T-helper 1 cell treated with Interleukin-12 subunit alpha and Interleukin-12 subunit beta and Interleukin-4 antibody, amounts not matched to agents 30 μg/mL and 1 μg/mL, for 36 hours (primary cell): Measurements from ENCODE around the gene ADCY4.
"Not testable (repeated sequence)": the region's sequence is repeated elsewhere in the genome, so short reads cannot be mapped to it uniquely, and the experiment has no call there.

Experiments
- H3K27ac Mint-ChIP-seq: one replicate; pipeline ENCODE4 v1.8.0; 2021; ENCODE audit warnings: mild to moderate bottlenecking, mixed read lengths
- H3K27me3 Mint-ChIP-seq: one replicate; pipeline ENCODE4 v1.8.0; 2021; ENCODE audit warnings: low read depth, mixed read lengths
- H3K36me3 Mint-ChIP-seq: one replicate; pipeline ENCODE4 v1.8.0; 2021; ENCODE audit warnings: low read depth, mixed read lengths
- H3K4me1 Mint-ChIP-seq: one replicate; pipeline ENCODE4 v1.8.0; 2021; ENCODE audit warnings: low read depth, mixed read lengths
- H3K4me3 Mint-ChIP-seq: one replicate; pipeline ENCODE4 v1.8.0; 2021; ENCODE audit warnings: mild to moderate bottlenecking, moderate library complexity, mixed read lengths
- H3K9me3 Mint-ChIP-seq: one replicate; pipeline ENCODE4 v1.8.0; 2021; ENCODE audit warnings: mixed read lengths

Gene ADCY4

GRCh38 chr14:24356208-24356607, 21.3 kb upstream of the ADCY4 start:
- H3K9me3 Mint-ChIP-seq: peaks cover 3% of the 10 kb centered on the region
- peaks cover 38% of the 10 kb centered on the region for H3K27me3 Mint-ChIP-seq
- H3K36me3 Mint-ChIP-seq: no peaks in the 10 kb centered on the region
- H3K4me3 Mint-ChIP-seq: no peak overlapping the region
- H3K27ac Mint-ChIP-seq: no peak overlapping the region
- H3K4me1 Mint-ChIP-seq: no peaks in the 10 kb centered on the region

GRCh38 chr14:24355009-24355408, 20.1 kb upstream of the ADCY4 start:
- H3K36me3 Mint-ChIP-seq: no peaks in the 10 kb centered on the region
- H3K4me1 Mint-ChIP-seq: no peaks in the 10 kb centered on the region
- peaks cover 43% of the 10 kb centered on the region for H3K27me3 Mint-ChIP-seq
- no peaks in the 10 kb centered on the region for H3K9me3 Mint-ChIP-seq
- no peak overlapping the region for H3K4me3 Mint-ChIP-seq
- H3K27ac Mint-ChIP-seq: no peak overlapping the region

DNA sequence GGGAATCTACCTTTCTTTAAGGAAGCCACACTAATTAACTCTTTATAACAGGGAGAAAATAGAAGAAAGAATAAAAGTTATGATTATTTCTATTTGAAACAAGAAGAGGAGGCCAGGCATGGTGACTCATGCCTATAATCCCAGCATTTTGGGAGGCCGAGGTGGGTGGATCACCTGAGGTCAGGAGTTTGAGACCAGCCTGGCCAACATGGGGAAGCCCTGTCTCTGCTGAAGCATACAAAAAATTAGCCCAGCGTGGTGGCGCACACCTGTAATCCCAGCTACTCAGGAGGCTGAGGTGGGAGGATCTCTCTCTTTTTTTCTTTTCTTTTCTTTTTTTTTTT, 19.6 kb upstream of the ADCY4 start:
- H3K4me3 Mint-ChIP-seq, H3K4me1 Mint-ChIP-seq, H3K9me3 Mint-ChIP-seq, H3K27ac Mint-ChIP-seq, H3K36me3 Mint-ChIP-seq: not testable (repeated sequence)
- peaks cover 44% of the 10 kb centered on the region for H3K27me3 Mint-ChIP-seq

GRCh38 chr14:24353559-24354481, 18.9 kb upstream of the ADCY4 start:
- Mint-ChIP-seq H3K27me3 (peaks cover 49% of the 10 kb centered on the region), H3K4me3 (no peak overlapping the region), H3K36me3 (no peaks in the 10 kb centered on the region), H3K4me1 (no peaks in the 10 kb centered on the region), H3K27ac (no peak overlapping the region), H3K9me3 (no peaks in the 10 kb centered on the region)

- Mint-ChIP-seq H3K9me3 (no peaks in the 10 kb centered on the region), H3K27me3 (peaks cover 57% of the 10 kb centered on the region), H3K4me1 (no peaks in the 10 kb centered on the region), H3K4me3 (no peak overlapping the region), H3K27ac (no peak overlapping the region), H3K36me3 (no peaks in the 10 kb centered on the region)
Measured at GRCh38 chr14:24351517-24351916, 16.6 kb upstream of the ADCY4 start.

DNA sequence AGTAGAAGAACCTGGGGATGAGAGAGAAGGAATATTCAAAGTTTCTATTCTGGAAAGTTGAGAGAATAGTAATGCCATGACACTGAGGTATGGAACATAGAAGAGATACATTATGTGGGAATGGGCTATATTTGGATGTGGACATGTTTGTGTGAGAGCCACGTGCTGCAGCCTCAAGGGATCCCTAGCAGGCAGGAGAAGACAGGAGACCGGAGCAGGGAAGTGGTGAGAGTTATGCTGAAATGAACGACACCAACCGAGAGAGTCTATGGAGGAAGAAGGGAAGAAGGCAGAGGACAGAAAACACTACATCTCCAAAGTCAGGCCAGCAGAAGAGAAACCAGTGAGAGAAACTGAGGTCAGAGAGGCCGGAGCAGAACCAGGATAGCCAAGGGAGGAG, 14.9 kb upstream of the ADCY4 start:
- H3K4me3 Mint-ChIP-seq: no peak overlapping the region
- no peaks in the 10 kb centered on the region for H3K4me1 Mint-ChIP-seq
- no peaks in the 10 kb centered on the region for H3K36me3 Mint-ChIP-seq
- H3K9me3 Mint-ChIP-seq: no peaks in the 10 kb centered on the region
- H3K27me3 Mint-ChIP-seq: peaks cover 67% of the 10 kb centered on the region
- no peak overlapping the region for H3K27ac Mint-ChIP-seq

DNA sequence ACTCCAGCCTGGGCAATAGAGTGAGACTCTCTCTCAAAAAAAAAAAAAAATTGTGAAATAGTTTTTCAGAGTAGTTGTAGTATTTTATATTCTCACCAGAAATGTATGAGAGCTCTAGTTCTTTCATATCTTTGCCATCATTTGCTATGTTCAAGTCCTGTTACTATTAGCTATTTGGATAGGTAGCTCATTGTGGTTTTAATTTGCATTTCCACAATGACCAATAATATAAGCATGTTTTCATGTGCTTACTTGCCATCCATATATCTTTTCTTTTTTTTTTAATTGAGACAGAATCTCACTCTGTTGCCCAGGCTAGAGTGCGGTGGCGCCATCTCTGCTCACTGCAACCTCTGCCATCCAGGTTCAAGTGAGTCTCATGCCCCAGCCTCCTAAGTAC, 13.3 kb upstream of the ADCY4 start:
- H3K4me3 Mint-ChIP-seq: no peak overlapping the region
- no peaks in the 10 kb centered on the region for H3K4me1 Mint-ChIP-seq
- H3K27me3 Mint-ChIP-seq: peaks cover 66% of the 10 kb centered on the region
- no peak overlapping the region for H3K27ac Mint-ChIP-seq
- H3K36me3 Mint-ChIP-seq: no peaks in the 10 kb centered on the region
- H3K9me3 Mint-ChIP-seq: no peaks in the 10 kb centered on the region

GRCh38 chr14:24347134-24347533, 12.3 kb upstream of the ADCY4 start:
- Mint-ChIP-seq H3K27ac (no peak overlapping the region), H3K36me3 (no peaks in the 10 kb centered on the region), H3K9me3 (no peaks in the 10 kb centered on the region), H3K4me3 (no peak overlapping the region), H3K4me1 (no peaks in the 10 kb centered on the region), H3K27me3 (peaks cover 63% of the 10 kb centered on the region)

DNA sequence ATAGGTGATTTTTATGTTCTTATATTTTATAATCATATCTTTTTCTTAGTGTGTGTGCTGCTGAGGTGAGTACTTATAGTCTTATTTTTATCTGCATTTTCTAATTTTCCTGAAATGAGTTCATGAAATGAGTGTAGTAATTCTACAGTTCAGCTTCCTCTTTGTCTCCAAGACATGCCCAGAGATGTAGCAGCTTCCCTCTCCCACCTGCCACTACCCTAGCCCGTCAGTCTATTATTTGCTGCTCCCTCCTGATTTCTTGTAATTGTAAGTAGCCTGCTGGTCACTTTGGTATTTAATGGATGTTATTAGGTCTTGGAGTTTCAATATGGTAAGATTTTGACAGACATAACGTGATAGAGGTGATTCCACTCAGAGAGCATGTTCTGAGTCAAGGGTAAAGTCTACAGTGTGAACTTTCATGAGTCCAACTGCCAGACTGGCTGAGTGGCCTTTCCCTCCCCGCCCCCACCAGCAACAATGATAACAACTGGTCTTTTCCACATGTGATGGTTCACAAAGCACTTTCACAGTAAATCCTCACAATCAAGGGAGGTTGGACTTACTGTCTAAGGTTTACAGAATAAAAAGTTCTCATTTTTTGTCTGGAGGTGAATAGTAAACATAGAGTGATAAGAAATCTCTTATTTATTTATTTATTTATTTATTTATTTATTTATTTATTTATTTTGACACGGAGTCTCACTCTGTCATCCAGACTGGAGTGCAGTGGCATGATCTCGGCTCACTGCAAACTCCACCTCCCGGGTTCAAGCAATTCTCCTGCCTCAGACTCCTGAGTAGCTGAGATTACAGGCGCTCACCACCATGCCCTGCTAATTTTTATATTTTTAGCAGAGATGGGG, 9.2 kb upstream of the ADCY4 start:
- Mint-ChIP-seq H3K27ac (no peak overlapping the region), H3K4me1 (peaks cover 4% of the 10 kb centered on the region), H3K27me3 (peaks cover 37% of the 10 kb centered on the region), H3K36me3 (no peaks in the 10 kb centered on the region), H3K9me3 (no peaks in the 10 kb centered on the region), H3K4me3 (no peak overlapping the region)

GRCh38 chr14:24342889-24343288, 8.0 kb upstream of the ADCY4 start:
- Mint-ChIP-seq H3K4me1 (peaks cover 12% of the 10 kb centered on the region), H3K4me3 (no peak overlapping the region), H3K36me3 (peaks cover 7% of the 10 kb centered on the region), H3K27me3 (peaks cover 31% of the 10 kb centered on the region), H3K9me3 (no peaks in the 10 kb centered on the region), H3K27ac (no peak overlapping the region)

GRCh38 chr14:24340606-24341005, 5.7 kb upstream of the ADCY4 start:
- H3K4me3 Mint-ChIP-seq: no peak overlapping the region
- no peaks in the 10 kb centered on the region for H3K9me3 Mint-ChIP-seq
- peaks cover 24% of the 10 kb centered on the region for H3K36me3 Mint-ChIP-seq
- no peak overlapping the region for H3K27ac Mint-ChIP-seq
- peaks cover 26% of the 10 kb centered on the region for H3K27me3 Mint-ChIP-seq
- H3K4me1 Mint-ChIP-seq: peaks cover 16% of the 10 kb centered on the region

DNA sequence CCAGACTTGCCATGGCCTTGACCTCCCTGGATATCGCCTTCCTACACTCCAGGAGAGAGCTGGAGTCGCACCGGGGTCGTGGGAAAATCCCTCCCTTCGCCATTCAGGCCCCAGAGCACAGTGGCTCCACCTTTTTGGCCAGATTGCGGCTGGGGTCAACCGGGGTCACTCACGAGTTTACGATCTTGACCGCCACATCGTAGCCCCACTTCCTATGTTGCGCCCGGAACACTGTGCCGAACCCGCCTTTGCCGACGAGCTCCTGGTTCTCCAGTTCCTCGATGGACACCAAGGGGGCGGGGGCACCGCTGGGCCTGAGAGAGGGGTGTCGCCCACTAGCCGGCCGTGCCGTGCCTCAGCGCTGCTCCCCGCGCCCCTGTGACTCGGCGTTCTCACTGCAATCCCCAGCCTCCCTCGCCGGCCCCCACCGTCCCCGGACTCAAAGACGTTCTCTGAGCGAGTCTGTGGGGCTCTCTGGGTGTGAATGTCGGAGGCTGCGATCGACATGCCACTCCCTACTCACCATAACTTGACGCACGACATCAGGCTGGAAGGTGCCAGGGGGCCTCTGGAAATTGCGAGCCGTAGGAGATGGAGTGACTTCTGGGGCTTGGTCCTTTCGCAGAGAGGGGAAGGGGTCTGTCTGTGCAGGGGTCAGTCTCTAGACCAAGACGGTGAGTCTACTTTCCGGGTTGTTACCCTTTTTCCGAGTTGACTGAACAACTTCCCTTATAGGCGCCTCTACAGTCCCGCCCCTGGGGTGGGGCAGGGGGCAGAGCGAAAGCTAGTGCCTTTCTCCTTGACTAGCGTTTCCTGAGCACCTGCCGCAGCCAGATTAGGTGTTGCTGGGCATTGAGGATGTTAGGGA, 4.6 kb upstream of the ADCY4 start, which contains the start of gene RIPK3:
TSS of gene RIPK3 (minus strand) at position 708 of the 868 bp plus-strand sequence. CDS start at position 543, 165 bp downstream.
- Mint-ChIP-seq H3K27me3 (peaks cover 25% of the 10 kb centered on the region), H3K27ac (peak within 1 kb of the TSS; percentile 88), H3K4me3 (peak within 1 kb of the TSS; percentile 92), H3K36me3 (peaks cover 29% of the 10 kb centered on the region), H3K4me1 (peaks cover 17% of the 10 kb centered on the region), H3K9me3 (no peaks in the 10 kb centered on the region)

DNA sequence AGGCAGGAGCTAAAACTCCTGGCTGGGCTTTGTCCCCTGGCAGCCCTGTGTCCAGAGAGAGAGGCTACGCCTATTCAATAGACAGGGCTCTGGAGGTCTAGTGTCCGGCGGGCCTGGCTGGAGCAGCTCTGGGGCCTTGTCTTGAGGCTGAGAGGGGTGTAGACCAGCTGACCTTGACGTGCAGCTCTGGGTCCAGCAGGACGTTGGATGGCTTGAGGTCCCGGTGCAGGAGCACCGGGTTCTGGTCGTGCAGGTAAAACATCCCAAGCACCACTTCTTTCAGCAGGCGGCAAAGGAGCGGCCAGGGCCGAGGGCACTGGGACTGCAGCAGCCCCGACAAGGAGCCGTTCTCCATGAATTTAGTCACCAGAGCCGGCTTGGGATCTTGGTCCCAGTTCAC, 4.0 kb upstream of the ADCY4 start:
- no peak overlapping the region for H3K27ac Mint-ChIP-seq
- H3K4me3 Mint-ChIP-seq: peak overlapping the region; percentile 92
- no peaks in the 10 kb centered on the region for H3K9me3 Mint-ChIP-seq
- peaks cover 20% of the 10 kb centered on the region for H3K4me1 Mint-ChIP-seq
- peaks cover 29% of the 10 kb centered on the region for H3K36me3 Mint-ChIP-seq
- peaks cover 27% of the 10 kb centered on the region for H3K27me3 Mint-ChIP-seq

- Mint-ChIP-seq H3K4me3 (peak overlapping the region; percentile 92), H3K27me3 (peaks cover 32% of the 10 kb centered on the region), H3K36me3 (peaks cover 29% of the 10 kb centered on the region), H3K27ac (no peak overlapping the region), H3K9me3 (no peaks in the 10 kb centered on the region), H3K4me1 (peaks cover 23% of the 10 kb centered on the region)
Measured at GRCh38 chr14:24337824-24338175, 2.9 kb upstream of the ADCY4 start.
